ENCODE results near the gene RBAK.

GRCh38 chr7:5001003-5001402 lies 44.7 kb upstream of the RBAK start:
- TF ChIP-seq CTCF (IDR thresholded peaks at IDR 0.05) (no peak), NFYB (CRISPR knock-in tag; conservative IDR thresholded peaks at IDR 0.05; ENCODE audit: low read depth) (no peak), E2F4 (CRISPR knock-in tag; IDR thresholded peaks at IDR 0.05; ENCODE audit: borderline replicate concordance, low read depth) (no peak)
